Medulla oblongata (tissue), 1 donor: ENCODE data around the gene ZNF324B.
"Not testable (repeated sequence)": the region's sequence is repeated elsewhere in the genome, so short reads cannot be mapped to it uniquely, and the experiment has no call there.

Experiments used
- DNase-seq: peaks from one replicate; pipeline ENCODE4 v3.0.0-alpha.2; 2015; ENCODE audit errors: extremely low spot score

Gene ZNF324B

GRCh38 chr19:58480481-58480830 is 29.0 kb downstream of the ZNF324B start:
- DNase-seq, result no peak

GRCh38 chr19:58480831-58481230 is 29.4 kb downstream of the ZNF324B start:
- DNase-seq, result no peak

DNA sequence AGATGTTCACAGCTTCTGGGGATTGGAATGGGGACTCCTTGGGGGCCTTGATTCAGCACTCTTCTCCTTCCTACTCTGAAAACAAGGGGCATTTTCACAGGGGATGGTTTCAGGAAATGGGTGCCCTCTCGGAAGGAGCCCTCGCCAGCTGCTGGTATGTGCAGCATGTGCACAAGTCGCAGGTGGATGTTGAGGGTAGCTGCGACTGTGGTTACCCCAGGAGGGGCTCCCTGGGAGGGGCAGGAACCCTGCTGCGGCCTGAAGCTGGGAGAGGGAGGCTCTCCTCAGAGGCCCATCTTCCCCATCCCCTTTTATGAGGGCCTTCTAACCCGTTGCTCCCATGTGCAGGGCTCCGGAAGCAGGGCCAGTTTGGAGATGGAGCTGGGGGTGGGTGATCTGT is 30.9 kb downstream of the ZNF324B start:
- DNase-seq, result no peak

- no peak for DNase-seq
These were observed 32.4 kb downstream of the ZNF324B start for GRCh38 chr19:58483776-58484175.

- DNase-seq, result not testable (repeated sequence)
These were observed 32.9 kb downstream of the ZNF324B start for GRCh38 chr19:58484349-58484748.

GRCh38 chr19:58491393-58491792 is 40.0 kb downstream of the ZNF324B start:
- no peak for DNase-seq

DNA sequence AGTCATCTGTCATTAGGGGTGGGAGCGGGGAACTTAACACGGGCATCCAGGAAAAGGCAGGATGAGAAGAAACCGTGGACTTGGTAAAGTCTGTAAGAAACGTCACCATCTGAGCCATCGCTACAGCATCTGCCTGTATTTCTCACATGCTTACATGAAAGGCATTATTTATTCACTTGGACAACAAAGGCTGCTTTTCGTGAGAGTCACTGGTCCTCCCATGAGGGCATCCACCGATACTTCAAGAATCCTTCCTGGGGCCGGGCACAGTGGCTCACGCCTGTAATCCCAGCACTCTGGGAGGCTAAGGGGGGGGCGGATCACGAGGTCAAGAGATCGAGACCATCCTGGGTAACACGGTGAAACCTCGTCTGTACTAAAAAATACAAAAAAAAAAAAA is 40.8 kb downstream of the ZNF324B start:
- DNase-seq, result peak; percentile 52

DNA sequence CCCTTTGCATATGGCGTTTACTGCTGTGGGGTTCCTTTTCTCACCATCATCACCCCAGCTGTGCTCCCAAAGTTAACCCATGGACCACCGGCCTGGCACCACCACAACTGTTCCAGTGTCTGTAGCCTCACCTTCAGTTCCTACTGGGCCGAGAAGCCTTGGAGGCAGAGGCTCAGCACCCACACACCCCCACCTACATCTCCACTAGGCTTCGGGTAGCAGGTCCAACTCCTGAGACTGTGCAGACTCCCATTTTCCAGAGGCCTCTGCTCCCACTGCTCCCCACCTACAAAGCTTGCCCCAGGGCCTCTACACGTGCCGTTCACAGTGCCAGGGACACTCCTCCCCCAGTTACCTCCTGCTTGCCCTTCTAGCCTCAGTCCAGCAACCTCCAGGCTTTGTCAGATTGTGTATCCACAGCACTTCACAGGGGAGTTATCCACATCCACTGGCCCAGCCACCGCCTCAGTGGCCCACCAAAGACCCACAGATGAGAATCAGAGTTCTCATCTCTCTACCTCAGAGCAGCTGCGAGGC is 46.3 kb downstream of the ZNF324B start:
- no peak for DNase-seq

DNA sequence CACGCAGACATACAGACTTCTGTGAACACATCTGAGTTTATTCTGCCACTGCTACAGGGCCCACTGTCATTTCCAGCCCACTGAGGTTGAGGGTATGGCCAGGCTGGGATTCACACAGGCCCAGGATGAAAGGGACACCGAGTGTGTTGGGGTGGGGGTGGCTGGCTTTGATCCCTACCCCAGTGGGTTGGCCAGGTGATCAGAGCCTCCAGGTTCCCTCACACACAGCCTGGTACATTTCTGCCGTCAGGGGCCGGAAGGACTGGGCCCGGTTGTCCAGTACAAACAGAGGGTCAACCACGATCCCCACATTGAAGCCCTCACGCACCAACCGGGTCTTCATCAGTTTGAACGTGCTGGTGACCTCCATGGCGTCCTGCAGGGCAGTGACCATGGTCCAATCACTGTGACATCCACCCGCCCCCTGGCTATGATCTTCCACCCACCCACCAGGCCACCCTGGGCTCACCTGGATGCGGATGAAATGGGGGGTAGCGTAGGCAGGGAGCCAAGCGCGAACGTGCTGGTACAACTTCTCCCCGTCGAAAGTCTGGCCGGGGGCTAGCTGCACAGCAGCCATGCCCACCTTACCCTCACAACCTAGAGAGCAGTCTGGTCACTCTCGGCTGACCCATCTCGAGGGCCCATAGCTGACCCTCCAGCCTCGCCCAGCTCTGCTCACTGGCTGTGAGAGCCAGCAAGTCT is 47.0 kb downstream of the ZNF324B start:
- no peak for DNase-seq

DNA sequence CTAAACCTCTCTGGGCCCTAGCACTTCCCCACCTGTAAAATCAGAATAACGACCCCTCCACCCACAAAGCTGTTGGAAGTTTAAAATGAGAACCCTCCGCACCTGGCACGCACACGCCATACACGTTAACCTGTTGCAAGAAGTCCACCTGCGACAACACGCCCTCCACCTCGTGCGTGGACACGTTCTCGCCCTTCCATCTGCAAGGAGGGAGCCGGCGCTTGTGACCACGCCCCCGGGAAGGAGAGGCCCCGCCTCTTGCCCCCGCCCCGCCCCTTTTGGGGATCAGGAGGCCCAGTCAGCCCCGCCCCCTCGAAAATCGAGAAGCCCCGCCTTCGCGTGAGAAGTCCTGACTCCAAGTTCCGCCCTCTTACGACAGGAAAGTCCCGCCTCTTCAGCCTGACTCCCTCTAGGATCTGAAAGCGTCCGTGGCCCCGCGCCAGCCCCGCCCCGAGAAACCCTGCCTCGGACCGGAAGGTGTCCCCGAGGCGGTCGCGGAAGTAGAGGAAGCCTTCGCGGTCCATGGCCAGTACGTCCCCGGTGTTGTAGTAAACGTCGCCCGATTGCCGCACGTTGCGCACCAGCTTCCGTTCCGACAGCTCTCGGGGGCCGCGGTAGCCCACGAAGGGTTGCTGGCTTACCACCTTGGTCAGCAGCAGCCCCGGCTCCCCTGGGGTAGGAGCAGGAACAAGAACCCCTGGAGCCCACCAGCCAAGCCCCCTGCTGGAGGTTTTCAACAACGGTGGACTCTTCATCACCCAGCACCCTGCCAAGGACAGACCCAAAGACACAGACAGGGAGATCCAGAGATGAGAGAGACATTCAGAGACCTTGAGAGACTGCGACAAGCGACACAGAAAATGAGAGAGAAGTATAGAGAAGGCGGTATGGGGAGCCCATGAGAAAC is 47.9 kb downstream of the ZNF324B start:
- peak; percentile 99 for DNase-seq

- DNase-seq, result no peak
These were observed 48.8 kb downstream of the ZNF324B start for GRCh38 chr19:58500242-58500641.
